GM12878 (cell line): ENCODE data around the gene METTL16. TPM values are rescaled to one million over a fixed set of nuclear protein-coding genes. Genes with fewer than 3 reads are reported as not detected.

ENCODE experiments used
- ATAC-seq: fragments of 200-7000 bp; cut with Tn5 transposase; 3 replicates; pipeline ENCODE4 v1.9.1; 2020; ENCODE audit warnings: mild to moderate bottlenecking, moderate library complexity
- BruUV-seq: library from RNA; stranded (reverse); fragments of 400-500 nt; replicated peaks from 2 replicates; lab custom pipeline; 2021; lab: Mats Ljungman, UMichigan
- CTCF ChIA-PET: fragments of 300-600 bp; sonication (Branson Sonifier 250); formaldehyde crosslinking; extraction: SDS; loops from one replicate; lab custom pipeline; 2021; ENCODE audit warnings: inconsistent platforms; lab: Yijun Ruan, JAX
- POLR2A ChIA-PET: fragments of 350-600 bp; formaldehyde crosslinking; extraction: SDS; loops from one replicate; lab custom pipeline; 2021; ENCODE audit warnings: inconsistent platforms; lab: Charles Lee
- RAD21 ChIA-PET: fragments of 300-600 bp; sonication (Branson Sonifier 250); formaldehyde crosslinking; loops from one replicate; lab custom pipeline; 2023; ENCODE audit warnings: antibody characterized with exemption; ENCODE audit not compliant: unreplicated experiment; lab: Charles Lee
- SMC1A ChIA-PET: fragments of 300-600 bp; sonication (Branson Sonifier 250); formaldehyde crosslinking; loops from one replicate; lab custom pipeline; 2023; ENCODE audit not compliant: unreplicated experiment, uncharacterized antibody; lab: Charles Lee
- DNase-seq: peaks from one replicate; pipeline ENCODE4 v3.0.0-alpha.2; 2011; ENCODE audit warnings: low read depth, low spot score
- FAIRE-seq: peaks from 3 replicates; lab custom pipeline; 2011; peaks lifted over from hg19 to GRCh38; lab: Jason Lieb, UNC
- H2AFZ ChIP-seq: 2 replicates; pipeline ENCODE4 v1.6.0; 2011; ENCODE audit warnings: low read depth, low read length, control low read depth; ENCODE audit not compliant: control insufficient read depth
- H3K27ac ChIP-seq: 2 replicates; pipeline ENCODE4 v1.5.1; 2011; ENCODE audit warnings: control low read depth; ENCODE audit not compliant: control insufficient read depth, insufficient read depth
- H3K27me3 ChIP-seq, 2 experiments: replicated peaks in 1 of 2; 2 replicates each; pipeline versions ENCODE4 v1.6.0 to v1.6.1; 2011; ENCODE audit warnings: low read length in 1 of 2; ENCODE audit not compliant: control insufficient read depth in 2 of 2, insufficient read depth in 2 of 2
- H3K36me3 ChIP-seq, 2 experiments: 2 replicates each; pipeline ENCODE4 v1.5.1; 2011; ENCODE audit warnings: low read length in 1 of 2; ENCODE audit not compliant: control insufficient read depth in 2 of 2, insufficient read depth in 2 of 2
- H3K4me1 ChIP-seq: 2 replicates; pipeline ENCODE4 v1.6.1; 2011; ENCODE audit warnings: mild to moderate bottlenecking, low read length, moderate library complexity, mixed read lengths; ENCODE audit not compliant: control insufficient read depth, insufficient read depth
- H3K4me2 ChIP-seq: 2 replicates; pipeline ENCODE4 v1.6.0; 2011; ENCODE audit warnings: control low read depth; ENCODE audit not compliant: control insufficient read depth, insufficient read depth
- H3K4me3 ChIP-seq: fragments of 200-600 bp; sonication (generic); 2 replicates; pipeline ENCODE4 v1.5.1; 2016
- H3K79me2 ChIP-seq: 2 replicates; pipeline ENCODE4 v1.6.0; 2011; ENCODE audit warnings: low read length; ENCODE audit not compliant: control insufficient read depth, insufficient read depth
- H3K9ac ChIP-seq: 2 replicates; pipeline ENCODE4 v1.8.0; 2011; ENCODE audit warnings: low read length, control low read depth, mixed read lengths; ENCODE audit not compliant: control insufficient read depth, insufficient read depth
- H3K9me3 ChIP-seq: replicated peaks from 3 replicates; pipeline ENCODE4 v1.5.1; 2011; ENCODE audit warnings: mild to moderate bottlenecking, low read length; ENCODE audit not compliant: control insufficient read depth, insufficient read depth
- H4K20me1 ChIP-seq: 2 replicates; pipeline ENCODE4 v1.6.0; 2011; ENCODE audit not compliant: control insufficient read depth, insufficient read depth
- CBX5 ChIP-seq: sonication (generic); IDR thresholded peaks from 2 replicates; pipeline ENCODE4 v1.6.1; 2016; ENCODE audit warnings: low read depth, moderate library complexity, mild to moderate bottlenecking, inconsistent platforms
- FOS ChIP-seq: IDR thresholded peaks from 3 replicates; pipeline ENCODE4 v1.6.1; 2011; ENCODE audit warnings: borderline replicate concordance; ENCODE audit not compliant: insufficient read length; ENCODE audit errors: extremely low read depth
- POLR2AphosphoS2 ChIP-seq: IDR thresholded peaks from 2 replicates; pipeline ENCODE4 v1.6.1; 2011; ENCODE audit warnings: low read depth, mild to moderate bottlenecking, low read length, improper control_type of control experiment, moderate library complexity
- WGBS: methylation state at CpG from one replicate; pipeline ENCODE4 v1.1.6; 2016; ENCODE audit warnings: low lambda C conversion rate; ENCODE audit not compliant: insufficient replicate concordance, insufficient coverage; ENCODE audit errors: missing lambda C conversion rate; 5-methylcytosine and 5-hydroxymethylcytosine counted together
- in situ Hi-C: fragments of 300-500 bp; cut with MboI; formaldehyde crosslinking; loops from 9 replicates; pipeline ENCODE4 v1.14.3; 2018; ENCODE audit warnings: mixed read lengths
- intact Hi-C: fragments of 100-400 bp; cut with micrococcal nuclease; formaldehyde crosslinking; loops from one replicate; pipeline ENCODE4 v1.14.2; 2022; ENCODE audit not compliant: unreplicated experiment
- polyA plus RNA-seq, 11 experiments: library from polyadenylated mRNA; depleted of rRNA in 4 of 11; unstranded in 6 of 11; stranded (reverse) in 5 of 11; fragments of >200 nt; fragmentation: Nextera tagmentation in 4 of 11; fragmentation: Illumina TruSeq in 1 of 11; extraction: Ambion mirVana in 4 of 11; extraction: Trizol in 1 of 11; gene quantifications; 1 replicate in 1 of 11; 2 replicates in 10 of 11; pipeline versions ENCODE4 v1.2.1 to v1.2.3, GENCODE V29; 2011 to 2016; ENCODE audit warnings: inconsistent platforms in 2 of 11, missing spikeins in 2 of 11, low read depth in 1 of 11
- total RNA-seq, 4 experiments: library from RNA; depleted of rRNA in 3 of 4; stranded (reverse); fragments of >200 nt in 3 of 4; fragmentation: Illumina TruSeq in 1 of 4; extraction: Trizol in 1 of 4; gene quantifications; 2 replicates each; pipeline versions ENCODE4 v1.2.1 to v1.2.3, GENCODE V29; 2013 to 2021
- TF ChIP-seq, protein P1 (sequence below): fragments of 450-650 bp; IDR thresholded peaks from 2 replicates; pipeline ENCODE4 v1.6.1; 2014; ENCODE audit warnings: mild to moderate bottlenecking
- TF ChIP-seq, protein P2 (sequence below): IDR thresholded peaks from 2 replicates; pipeline ENCODE4 v1.6.1; 2011; ENCODE audit warnings: borderline replicate concordance, low read depth, mild to moderate bottlenecking, moderate library complexity, mixed read lengths, low read length; ENCODE audit not compliant: insufficient read depth; ENCODE audit errors: extremely low read length

The METTL16 gene
- total and polyA plus RNA-seq, 10 of the 15 experiments (the other 5 are each of a cell fraction or from before 2014, with no cell fraction given), result 15.6 to 34.3 (median 23.7) TPM

DNA sequence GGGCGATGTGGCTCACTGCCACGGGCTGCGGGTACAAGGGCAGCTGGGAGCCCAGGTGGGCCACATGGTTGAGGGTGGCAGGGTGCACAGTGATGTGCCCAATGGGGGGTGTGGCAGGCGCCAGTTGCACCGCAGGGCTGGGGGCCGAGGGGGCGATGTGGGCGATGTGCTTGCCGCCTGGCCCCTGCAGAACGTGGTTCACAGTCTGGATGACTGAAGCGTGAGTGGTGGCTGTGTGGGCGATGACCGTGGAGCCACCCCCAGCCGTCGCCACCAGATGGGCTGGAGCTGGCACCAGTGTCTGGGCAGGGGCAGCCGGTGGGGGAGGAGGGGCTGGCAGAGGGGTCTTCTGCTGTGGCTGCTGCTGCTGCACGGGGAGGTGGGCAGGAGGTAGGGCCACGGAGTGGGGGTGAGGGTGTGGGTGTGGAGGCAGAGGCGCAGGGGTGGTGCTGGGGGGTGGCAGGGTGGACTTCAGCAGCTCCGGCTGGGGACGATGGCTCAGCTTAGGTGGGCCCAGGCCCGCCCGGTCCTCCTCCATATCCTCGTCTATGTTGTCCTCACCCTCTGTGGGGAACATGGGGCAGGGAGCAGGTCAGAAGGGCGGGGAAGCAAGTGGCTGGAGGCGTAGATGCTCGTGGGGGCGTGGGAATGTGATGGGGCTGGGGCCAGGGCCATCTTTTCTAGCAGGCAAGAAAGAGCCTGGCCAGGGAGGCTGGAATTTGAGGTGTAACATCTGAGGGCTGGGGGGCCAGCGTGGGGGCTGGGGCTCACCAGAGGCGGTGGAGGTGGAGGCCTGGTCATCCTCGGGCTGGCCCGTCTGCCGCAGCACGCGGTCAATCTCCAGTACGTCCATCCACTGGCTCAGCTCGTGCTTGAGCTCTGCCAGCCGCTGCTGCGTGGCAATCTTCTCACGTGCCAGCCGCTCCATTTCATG is 124.3 kb downstream of the METTL16 start:
- CTCF ChIA-PET, result interaction anchor here (12.3 kb wide), 1 partner anchor 28 kb away, joined by 597 read pairs; no protein-coding TSS in a partner anchor
- intact Hi-C loops, result no loop called here
- Histone ChIP-seq H3K27me3 (no peaks in the 10 kb centered on the region), H3K9ac (no peak overlapping the region), H3K27ac (no peak overlapping the region), H3K4me2 (no peak overlapping the region), H4K20me1 (no peaks in the 10 kb centered on the region), H3K4me1 (peaks cover 9% of the 10 kb centered on the region; the same call in 1 of the 2 replicates), H3K9me3 (no peaks in the 10 kb centered on the region), H2AFZ (no peak overlapping the region), H3K4me3 (no peak overlapping the region), H3K79me2 (no peaks in the 10 kb centered on the region; the same call in 1 of the 2 replicates), H3K36me3 (peaks cover 4 to 7% of the 10 kb centered on the region in 2 experiments; a peak in 2 of 4 replicates)
- DNase-seq (no peak), FAIRE-seq (no peak), ATAC-seq (no peak)
- SMC1A ChIA-PET, result interaction anchor here (10.7 kb wide), 1 partner anchor 28 kb away, joined by 364 read pairs; no protein-coding TSS in a partner anchor
- no peak for TF ChIP-seq CBX5
- TF ChIP-seq, protein P1, sequence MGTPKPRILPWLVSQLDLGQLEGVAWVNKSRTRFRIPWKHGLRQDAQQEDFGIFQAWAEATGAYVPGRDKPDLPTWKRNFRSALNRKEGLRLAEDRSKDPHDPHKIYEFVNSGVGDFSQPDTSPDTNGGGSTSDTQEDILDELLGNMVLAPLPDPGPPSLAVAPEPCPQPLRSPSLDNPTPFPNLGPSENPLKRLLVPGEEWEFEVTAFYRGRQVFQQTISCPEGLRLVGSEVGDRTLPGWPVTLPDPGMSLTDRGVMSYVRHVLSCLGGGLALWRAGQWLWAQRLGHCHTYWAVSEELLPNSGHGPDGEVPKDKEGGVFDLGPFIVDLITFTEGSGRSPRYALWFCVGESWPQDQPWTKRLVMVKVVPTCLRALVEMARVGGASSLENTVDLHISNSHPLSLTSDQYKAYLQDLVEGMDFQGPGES, result no peak
- TF ChIP-seq, protein P2, sequence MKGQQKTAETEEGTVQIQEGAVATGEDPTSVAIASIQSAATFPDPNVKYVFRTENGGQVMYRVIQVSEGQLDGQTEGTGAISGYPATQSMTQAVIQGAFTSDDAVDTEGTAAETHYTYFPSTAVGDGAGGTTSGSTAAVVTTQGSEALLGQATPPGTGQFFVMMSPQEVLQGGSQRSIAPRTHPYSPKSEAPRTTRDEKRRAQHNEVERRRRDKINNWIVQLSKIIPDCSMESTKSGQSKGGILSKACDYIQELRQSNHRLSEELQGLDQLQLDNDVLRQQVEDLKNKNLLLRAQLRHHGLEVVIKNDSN, result no peak
- no peak for TF ChIP-seq POLR2AphosphoS2
- TF ChIP-seq FOS, result no peak
- RAD21 ChIA-PET, result no interaction called here
- POLR2A ChIA-PET, result no interaction called here
- no TSS peak for BruUV-seq
- 90% methylated on average over 37 of the region's 41 CpGs for WGBS
- in situ Hi-C loops, result no loop called here
